ENCODE results near the gene ARMC9. TPM values are rescaled to one million over a fixed set of nuclear protein-coding genes. Genes with fewer than 3 reads are reported as not detected.
A peak's percentile ranks its signal among the peaks of the same experiment; 100 is the strongest.

Gene ARMC9
- total RNA-seq, 6 donors from 2014 or later: 26.7 to 145 (median 61.0) TPM

GRCh38 chr2:231219289-231219688 is 20.9 kb downstream of the ARMC9 start:
- 69 to 72% methylated on average over 3 of the region's 3 CpGs for WGBS, 2 donors
- H3K36me3 ChIP-seq: peaks cover 0 to 12% (median 0%) of the 10 kb centered on the region in 4 donors
- H3K9me3 ChIP-seq: no peaks in the 10 kb centered on the region
- H3K4me3 ChIP-seq: no peak overlapping the region
- no peaks in the 10 kb centered on the region for H3K27me3 ChIP-seq
- ATAC-seq (ENCODE audit: low FRiP score in 2 of 2) (no peak), DNase-seq (no peak)
- H3K27ac ChIP-seq: no peak overlapping the region
- no peaks in the 10 kb centered on the region for H3K4me1 ChIP-seq
- TF ChIP-seq POLR2A (IDR thresholded peaks at IDR 0.05) (no peak), CTCF (IDR thresholded peaks at IDR 0.05) (no peak), EP300 (IDR thresholded peaks at IDR 0.05) (no peak)

GRCh38 chr2:231221761-231222160 is 23.3 kb downstream of the ARMC9 start:
- no peaks in the 10 kb centered on the region for H3K9me3 ChIP-seq
- H3K36me3 ChIP-seq: peaks cover 0 to 6% (median 0%) of the 10 kb centered on the region in 4 donors
- TF ChIP-seq EP300 (IDR thresholded peaks at IDR 0.05): no peak
- no peak for TF ChIP-seq POLR2AphosphoS5 (IDR thresholded peaks at IDR 0.05)
- TF ChIP-seq POLR2A (IDR thresholded peaks at IDR 0.05): no peak
- TF ChIP-seq CTCF (IDR thresholded peaks at IDR 0.05): no peak
- H3K4me3 ChIP-seq: no peak overlapping the region
- WGBS, 2 donors: 97 to 98% methylated on average over 3 of the region's 3 CpGs
- H3K27ac ChIP-seq: peak overlapping the region in 1 of 4 donors; percentile 8
- ATAC-seq (ENCODE audit: low FRiP score in 2 of 2): no peak
- H3K4me1 ChIP-seq: no peaks in the 10 kb centered on the region
- H3K27me3 ChIP-seq: no peaks in the 10 kb centered on the region
- DNase-seq: no peak

GRCh38 chr2:231222318-231223000 is 24.0 kb downstream of the ARMC9 start:
- Histone ChIP-seq H3K36me3 (no peaks in the 10 kb centered on the region), H3K4me1 (no peaks in the 10 kb centered on the region), H3K27me3 (no peaks in the 10 kb centered on the region), H3K4me3 (no peak overlapping the region), H3K27ac (peak overlapping the region in 1 of 4 donors; percentile 32), H3K9me3 (no peaks in the 10 kb centered on the region)
- TF ChIP-seq POLR2AphosphoS5 (IDR thresholded peaks at IDR 0.05) (no peak), CTCF (IDR thresholded peaks at IDR 0.05) (no peak), EP300 (IDR thresholded peaks at IDR 0.05) (no peak), POLR2A (IDR thresholded peaks at IDR 0.05) (no peak)
- WGBS, 2 donors: 79% methylated on average over 7 of the region's 7 CpGs
- DNase-seq (no peak), ATAC-seq (ENCODE audit: low FRiP score in 2 of 2) (no peak)

- H3K27ac ChIP-seq: peak overlapping the region in 1 of 4 donors; percentile 32
These were observed 24.6 kb downstream of the ARMC9 start for GRCh38 chr2:231223001-231223375.

More at GRCh38 chr2:231223001-231223375, 24.6 kb downstream of the ARMC9 start:
- no peak overlapping the region for H3K4me3 ChIP-seq
- TF ChIP-seq POLR2A (IDR thresholded peaks at IDR 0.05): no peak
- no peak for TF ChIP-seq CTCF (IDR thresholded peaks at IDR 0.05)
- TF ChIP-seq EP300 (IDR thresholded peaks at IDR 0.05): no peak
- no peak for TF ChIP-seq POLR2AphosphoS5 (IDR thresholded peaks at IDR 0.05)
- DNase-seq (no peak), ATAC-seq (ENCODE audit: low FRiP score in 2 of 2) (no peak)
- H3K27me3 ChIP-seq: no peaks in the 10 kb centered on the region
- WGBS, 2 donors: 69 to 79% methylated on average over 3 of the region's 3 CpGs
- no peaks in the 10 kb centered on the region for H3K9me3 ChIP-seq
- H3K36me3 ChIP-seq: no peaks in the 10 kb centered on the region
- no peaks in the 10 kb centered on the region for H3K4me1 ChIP-seq

Measured in upper lobe of left lung (tissue), 6 donors.